ENCODE measurements around the gene ALPK3. TPM values are rescaled to one million over a fixed set of nuclear protein-coding genes. Genes with fewer than 3 reads are reported as not detected.

ALPK3 gene
- total RNA-seq, 1 donor from 2014 or later: 94.2 TPM

GRCh38 chr15:84899750-84900149 lies 82.6 kb downstream of the ALPK3 start:
- Mint-ChIP-seq H3K36me3 (ENCODE audit: low read depth, unreplicated experiment) (no peaks in the 10 kb centered on the region), H3K4me1 (ENCODE audit: unreplicated experiment) (no peaks in the 10 kb centered on the region), H3K27me3 (ENCODE audit: unreplicated experiment) (peaks cover 4% of the 10 kb centered on the region), H3K4me3 (ENCODE audit: unreplicated experiment) (no peak overlapping the region), H3K27ac (ENCODE audit: unreplicated experiment) (no peak overlapping the region), H3K9me3 (ENCODE audit: unreplicated experiment) (no peaks in the 10 kb centered on the region)
- no peak for TF ChIP-seq CTCF (IDR thresholded peaks at IDR 0.05; ENCODE audit: unreplicated experiment)
- DNase-seq (ENCODE audit: low spot score): no peak

- Mint-ChIP-seq H3K4me3 (ENCODE audit: unreplicated experiment) (no peak overlapping the region), H3K27me3 (ENCODE audit: unreplicated experiment) (peaks cover 6% of the 10 kb centered on the region), H3K4me1 (ENCODE audit: unreplicated experiment) (no peaks in the 10 kb centered on the region), H3K27ac (ENCODE audit: unreplicated experiment) (no peak overlapping the region), H3K9me3 (ENCODE audit: unreplicated experiment) (no peaks in the 10 kb centered on the region), H3K36me3 (ENCODE audit: low read depth, unreplicated experiment) (no peaks in the 10 kb centered on the region)
- DNase-seq (ENCODE audit: low spot score): no peak
- no peak for TF ChIP-seq CTCF (IDR thresholded peaks at IDR 0.05; ENCODE audit: unreplicated experiment)
These were observed 84.4 kb downstream of the ALPK3 start for GRCh38 chr15:84901540-84901939.

GRCh38 chr15:84903751-84904150 lies 86.6 kb downstream of the ALPK3 start:
- Mint-ChIP-seq H3K27ac (ENCODE audit: unreplicated experiment) (no peak overlapping the region), H3K36me3 (ENCODE audit: low read depth, unreplicated experiment) (no peaks in the 10 kb centered on the region), H3K9me3 (ENCODE audit: unreplicated experiment) (no peaks in the 10 kb centered on the region), H3K4me1 (ENCODE audit: unreplicated experiment) (no peaks in the 10 kb centered on the region), H3K27me3 (ENCODE audit: unreplicated experiment) (peaks cover 6% of the 10 kb centered on the region), H3K4me3 (ENCODE audit: unreplicated experiment) (no peak overlapping the region)
- TF ChIP-seq CTCF (IDR thresholded peaks at IDR 0.05; ENCODE audit: unreplicated experiment): no peak
- DNase-seq (ENCODE audit: low spot score): no peak

GRCh38 chr15:84904419-84904818 lies 87.3 kb downstream of the ALPK3 start:
- Mint-ChIP-seq H3K4me3 (ENCODE audit: unreplicated experiment) (no peak overlapping the region), H3K27me3 (ENCODE audit: unreplicated experiment) (peaks cover 6% of the 10 kb centered on the region), H3K4me1 (ENCODE audit: unreplicated experiment) (no peaks in the 10 kb centered on the region), H3K27ac (ENCODE audit: unreplicated experiment) (no peak overlapping the region), H3K36me3 (ENCODE audit: low read depth, unreplicated experiment) (no peaks in the 10 kb centered on the region), H3K9me3 (ENCODE audit: unreplicated experiment) (no peaks in the 10 kb centered on the region)
- TF ChIP-seq CTCF (IDR thresholded peaks at IDR 0.05; ENCODE audit: unreplicated experiment): no peak
- DNase-seq (ENCODE audit: low spot score): no peak

GRCh38 chr15:84905016-84905916 lies 88.1 kb downstream of the ALPK3 start:
- H3K27ac Mint-ChIP-seq (ENCODE audit: unreplicated experiment): no peak overlapping the region
- no peaks in the 10 kb centered on the region for H3K4me1 Mint-ChIP-seq (ENCODE audit: unreplicated experiment)
- no peak for TF ChIP-seq CTCF (IDR thresholded peaks at IDR 0.05; ENCODE audit: unreplicated experiment)
- H3K36me3 Mint-ChIP-seq (ENCODE audit: low read depth, unreplicated experiment): no peaks in the 10 kb centered on the region
- DNase-seq (ENCODE audit: low spot score): no peak
- H3K4me3 Mint-ChIP-seq (ENCODE audit: unreplicated experiment): no peak overlapping the region
- no peaks in the 10 kb centered on the region for H3K9me3 Mint-ChIP-seq (ENCODE audit: unreplicated experiment)
- peaks cover 3% of the 10 kb centered on the region for H3K27me3 Mint-ChIP-seq (ENCODE audit: unreplicated experiment)

Data from endothelial cell (in vitro differentiated cells).